Measurements from ENCODE around the gene CDH16.
"Not testable (repeated sequence)": the region's sequence is repeated elsewhere in the genome, so short reads cannot be mapped to it uniquely, and the experiment has no call there.

DNA sequence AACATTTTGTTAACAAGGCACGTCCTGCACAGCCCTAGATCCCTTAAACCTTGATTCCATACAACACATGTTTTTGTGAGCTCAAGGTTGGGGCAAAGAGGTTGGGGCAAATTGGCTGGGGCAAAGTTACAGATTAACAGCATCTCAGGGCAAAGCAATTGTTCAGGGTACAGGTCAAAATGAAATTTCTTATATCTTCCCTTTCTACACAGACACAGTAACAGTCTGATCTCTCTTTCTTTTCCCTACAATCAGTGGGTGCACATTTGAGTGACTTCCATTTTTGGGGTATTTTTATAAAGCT, 37.4 kb upstream of the CDH16 start:
- TF ChIP-seq, protein P1, sequence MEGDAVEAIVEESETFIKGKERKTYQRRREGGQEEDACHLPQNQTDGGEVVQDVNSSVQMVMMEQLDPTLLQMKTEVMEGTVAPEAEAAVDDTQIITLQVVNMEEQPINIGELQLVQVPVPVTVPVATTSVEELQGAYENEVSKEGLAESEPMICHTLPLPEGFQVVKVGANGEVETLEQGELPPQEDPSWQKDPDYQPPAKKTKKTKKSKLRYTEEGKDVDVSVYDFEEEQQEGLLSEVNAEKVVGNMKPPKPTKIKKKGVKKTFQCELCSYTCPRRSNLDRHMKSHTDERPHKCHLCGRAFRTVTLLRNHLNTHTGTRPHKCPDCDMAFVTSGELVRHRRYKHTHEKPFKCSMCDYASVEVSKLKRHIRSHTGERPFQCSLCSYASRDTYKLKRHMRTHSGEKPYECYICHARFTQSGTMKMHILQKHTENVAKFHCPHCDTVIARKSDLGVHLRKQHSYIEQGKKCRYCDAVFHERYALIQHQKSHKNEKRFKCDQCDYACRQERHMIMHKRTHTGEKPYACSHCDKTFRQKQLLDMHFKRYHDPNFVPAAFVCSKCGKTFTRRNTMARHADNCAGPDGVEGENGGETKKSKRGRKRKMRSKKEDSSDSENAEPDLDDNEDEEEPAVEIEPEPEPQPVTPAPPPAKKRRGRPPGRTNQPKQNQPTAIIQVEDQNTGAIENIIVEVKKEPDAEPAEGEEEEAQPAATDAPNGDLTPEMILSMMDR (IDR thresholded peaks at IDR 0.05; ENCODE audit: poor library complexity), result not testable (repeated sequence)
- not testable (repeated sequence) for TF ChIP-seq EZH2 (IDR thresholded peaks at IDR 0.05; ENCODE audit: borderline replicate concordance)

Measured in hepatocyte (in vitro differentiated cells).